A549 (cell line): ENCODE data around the gene KRTAP3-3.

Experiments
- CBX8 ChIP-seq: fragments of 200-600 bp; sonication (generic); IDR thresholded peaks from 2 replicates; pipeline ENCODE4 v1.6.1; 2016
- CHD2 ChIP-seq: fragments of 150-350 bp; IDR thresholded peaks from 2 replicates; pipeline ENCODE4 v1.6.1; 2014; ENCODE audit warnings: low read length; ENCODE audit not compliant: partially characterized antibody
- CHD4 ChIP-seq: fragments of 200-600 bp; sonication (generic); IDR thresholded peaks from 2 replicates; pipeline ENCODE4 v1.6.1; 2016; ENCODE audit warnings: antibody characterized with exemption, mild to moderate bottlenecking, borderline replicate concordance
- ESRRA ChIP-seq: fragments of 150-350 bp; IDR thresholded peaks from 2 replicates; pipeline ENCODE4 v1.6.1; 2014; ENCODE audit warnings: mild to moderate bottlenecking, low read length, borderline replicate concordance
- HOXB5 ChIP-seq: fragments of 250-450 bp; sonication (Bioruptor Pico); IDR thresholded peaks from 2 replicates; pipeline ENCODE4 v1.5.0; 2020; ENCODE audit warnings: mild to moderate bottlenecking, moderate library complexity
- MAZ ChIP-seq: fragments of 150-350 bp; IDR thresholded peaks from 2 replicates; pipeline ENCODE4 v1.6.1; 2014; ENCODE audit warnings: antibody characterized with exemption, low read depth, low read length, borderline replicate concordance
- POLR2A ChIP-seq: IDR thresholded peaks from 2 replicates; pipeline ENCODE4 v1.6.1; 2012; ENCODE audit warnings: mild to moderate bottlenecking, low read length
- RAD21 ChIP-seq, 2 experiments: fragments of >200 bp in 1 of 2; sonication (Bioruptor Twin) in 1 of 2; formaldehyde crosslinking in 1 of 2; IDR thresholded peaks in 1 of 2; conservative IDR thresholded peaks in 1 of 2; 2 replicates in 1 of 2; 3 replicates in 1 of 2; pipeline ENCODE4 v1.6.1; 2012 to 2018; ENCODE audit warnings: inconsistent platforms in 1 of 2
- TF ChIP-seq, protein P1 (sequence below): IDR thresholded peaks from 2 replicates; pipeline ENCODE4 v1.6.1; 2012
- TF ChIP-seq, protein P2 (sequence below): fragments of >200 bp; sonication (Bioruptor Twin); formaldehyde crosslinking; IDR thresholded peaks from 3 replicates; pipeline ENCODE4 v1.5.1; 2016
- TF ChIP-seq, protein P3 (sequence below): fragments of >200 bp; sonication (Bioruptor Twin); formaldehyde crosslinking; IDR thresholded peaks from 3 replicates; pipeline ENCODE4 v1.6.1; 2016
- TF ChIP-seq, protein P4 (sequence below): fragments of 150-350 bp; IDR thresholded peaks from 2 replicates; pipeline ENCODE4 v1.6.1; 2014; ENCODE audit warnings: low read depth, mild to moderate bottlenecking, low read length

DNA sequence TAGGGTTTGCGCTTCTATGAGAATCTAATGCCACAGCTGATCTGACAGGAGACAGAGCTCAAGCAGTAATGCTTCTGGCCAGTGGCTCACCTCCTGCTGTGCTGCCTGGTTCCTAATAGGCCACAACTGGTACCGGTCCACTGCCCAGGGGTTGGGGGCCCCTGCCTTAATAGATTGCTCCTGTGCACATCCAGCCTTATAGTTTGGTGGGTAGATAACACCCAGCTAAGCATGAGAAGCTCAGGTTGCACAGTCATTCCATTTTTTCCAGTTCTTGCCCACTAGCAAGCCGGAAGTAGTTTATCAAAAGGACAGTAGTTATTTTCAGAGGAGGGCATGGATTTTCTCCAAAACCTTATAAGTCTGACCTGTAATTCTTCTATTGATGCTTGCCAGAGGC, 25.5 kb upstream of the KRTAP3-3 start:
- TF ChIP-seq POLR2A (no peak), ESRRA (no peak), MAZ (no peak), CHD2 (no peak), RAD21 (conservative IDR thresholded peaks at IDR 0.05 in 1 of 2, IDR thresholded peaks at IDR 0.05 in 1 of 2) (no peak), CHD4 (no peak), HOXB5 (no peak), CBX8 (no peak)
- TF ChIP-seq, protein P1, sequence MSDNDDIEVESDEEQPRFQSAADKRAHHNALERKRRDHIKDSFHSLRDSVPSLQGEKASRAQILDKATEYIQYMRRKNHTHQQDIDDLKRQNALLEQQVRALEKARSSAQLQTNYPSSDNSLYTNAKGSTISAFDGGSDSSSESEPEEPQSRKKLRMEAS: no peak
- TF ChIP-seq, protein P2, sequence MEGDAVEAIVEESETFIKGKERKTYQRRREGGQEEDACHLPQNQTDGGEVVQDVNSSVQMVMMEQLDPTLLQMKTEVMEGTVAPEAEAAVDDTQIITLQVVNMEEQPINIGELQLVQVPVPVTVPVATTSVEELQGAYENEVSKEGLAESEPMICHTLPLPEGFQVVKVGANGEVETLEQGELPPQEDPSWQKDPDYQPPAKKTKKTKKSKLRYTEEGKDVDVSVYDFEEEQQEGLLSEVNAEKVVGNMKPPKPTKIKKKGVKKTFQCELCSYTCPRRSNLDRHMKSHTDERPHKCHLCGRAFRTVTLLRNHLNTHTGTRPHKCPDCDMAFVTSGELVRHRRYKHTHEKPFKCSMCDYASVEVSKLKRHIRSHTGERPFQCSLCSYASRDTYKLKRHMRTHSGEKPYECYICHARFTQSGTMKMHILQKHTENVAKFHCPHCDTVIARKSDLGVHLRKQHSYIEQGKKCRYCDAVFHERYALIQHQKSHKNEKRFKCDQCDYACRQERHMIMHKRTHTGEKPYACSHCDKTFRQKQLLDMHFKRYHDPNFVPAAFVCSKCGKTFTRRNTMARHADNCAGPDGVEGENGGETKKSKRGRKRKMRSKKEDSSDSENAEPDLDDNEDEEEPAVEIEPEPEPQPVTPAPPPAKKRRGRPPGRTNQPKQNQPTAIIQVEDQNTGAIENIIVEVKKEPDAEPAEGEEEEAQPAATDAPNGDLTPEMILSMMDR: no peak
- TF ChIP-seq, protein P3, sequence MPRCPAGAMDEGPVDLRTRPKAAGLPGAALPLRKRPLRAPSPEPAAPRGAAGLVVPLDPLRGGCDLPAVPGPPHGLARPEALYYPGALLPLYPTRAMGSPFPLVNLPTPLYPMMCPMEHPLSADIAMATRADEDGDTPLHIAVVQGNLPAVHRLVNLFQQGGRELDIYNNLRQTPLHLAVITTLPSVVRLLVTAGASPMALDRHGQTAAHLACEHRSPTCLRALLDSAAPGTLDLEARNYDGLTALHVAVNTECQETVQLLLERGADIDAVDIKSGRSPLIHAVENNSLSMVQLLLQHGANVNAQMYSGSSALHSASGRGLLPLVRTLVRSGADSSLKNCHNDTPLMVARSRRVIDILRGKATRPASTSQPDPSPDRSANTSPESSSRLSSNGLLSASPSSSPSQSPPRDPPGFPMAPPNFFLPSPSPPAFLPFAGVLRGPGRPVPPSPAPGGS: no peak
- TF ChIP-seq, protein P4, sequence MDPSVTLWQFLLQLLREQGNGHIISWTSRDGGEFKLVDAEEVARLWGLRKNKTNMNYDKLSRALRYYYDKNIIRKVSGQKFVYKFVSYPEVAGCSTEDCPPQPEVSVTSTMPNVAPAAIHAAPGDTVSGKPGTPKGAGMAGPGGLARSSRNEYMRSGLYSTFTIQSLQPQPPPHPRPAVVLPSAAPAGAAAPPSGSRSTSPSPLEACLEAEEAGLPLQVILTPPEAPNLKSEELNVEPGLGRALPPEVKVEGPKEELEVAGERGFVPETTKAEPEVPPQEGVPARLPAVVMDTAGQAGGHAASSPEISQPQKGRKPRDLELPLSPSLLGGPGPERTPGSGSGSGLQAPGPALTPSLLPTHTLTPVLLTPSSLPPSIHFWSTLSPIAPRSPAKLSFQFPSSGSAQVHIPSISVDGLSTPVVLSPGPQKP: no peak
